GM21423 (cell line): ENCODE data around the gene TMEM131.
"Not testable (repeated sequence)": the region's sequence is repeated elsewhere in the genome, so short reads cannot be mapped to it uniquely, and the experiment has no call there.

ENCODE experiments used
- ATAC-seq: cut with Tn5 transposase; IDR thresholded peaks from one replicate; pipeline ENCODE4 v1.9.1; 2021; ENCODE audit warnings: mild to moderate bottlenecking, moderate library complexity; ENCODE audit not compliant: unreplicated experiment

TMEM131 gene, protein sequence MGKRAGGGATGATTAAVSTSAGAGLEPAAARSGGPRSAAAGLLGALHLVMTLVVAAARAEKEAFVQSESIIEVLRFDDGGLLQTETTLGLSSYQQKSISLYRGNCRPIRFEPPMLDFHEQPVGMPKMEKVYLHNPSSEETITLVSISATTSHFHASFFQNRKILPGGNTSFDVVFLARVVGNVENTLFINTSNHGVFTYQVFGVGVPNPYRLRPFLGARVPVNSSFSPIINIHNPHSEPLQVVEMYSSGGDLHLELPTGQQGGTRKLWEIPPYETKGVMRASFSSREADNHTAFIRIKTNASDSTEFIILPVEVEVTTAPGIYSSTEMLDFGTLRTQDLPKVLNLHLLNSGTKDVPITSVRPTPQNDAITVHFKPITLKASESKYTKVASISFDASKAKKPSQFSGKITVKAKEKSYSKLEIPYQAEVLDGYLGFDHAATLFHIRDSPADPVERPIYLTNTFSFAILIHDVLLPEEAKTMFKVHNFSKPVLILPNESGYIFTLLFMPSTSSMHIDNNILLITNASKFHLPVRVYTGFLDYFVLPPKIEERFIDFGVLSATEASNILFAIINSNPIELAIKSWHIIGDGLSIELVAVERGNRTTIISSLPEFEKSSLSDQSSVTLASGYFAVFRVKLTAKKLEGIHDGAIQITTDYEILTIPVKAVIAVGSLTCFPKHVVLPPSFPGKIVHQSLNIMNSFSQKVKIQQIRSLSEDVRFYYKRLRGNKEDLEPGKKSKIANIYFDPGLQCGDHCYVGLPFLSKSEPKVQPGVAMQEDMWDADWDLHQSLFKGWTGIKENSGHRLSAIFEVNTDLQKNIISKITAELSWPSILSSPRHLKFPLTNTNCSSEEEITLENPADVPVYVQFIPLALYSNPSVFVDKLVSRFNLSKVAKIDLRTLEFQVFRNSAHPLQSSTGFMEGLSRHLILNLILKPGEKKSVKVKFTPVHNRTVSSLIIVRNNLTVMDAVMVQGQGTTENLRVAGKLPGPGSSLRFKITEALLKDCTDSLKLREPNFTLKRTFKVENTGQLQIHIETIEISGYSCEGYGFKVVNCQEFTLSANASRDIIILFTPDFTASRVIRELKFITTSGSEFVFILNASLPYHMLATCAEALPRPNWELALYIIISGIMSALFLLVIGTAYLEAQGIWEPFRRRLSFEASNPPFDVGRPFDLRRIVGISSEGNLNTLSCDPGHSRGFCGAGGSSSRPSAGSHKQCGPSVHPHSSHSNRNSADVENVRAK (N-terminal part only)

DNA sequence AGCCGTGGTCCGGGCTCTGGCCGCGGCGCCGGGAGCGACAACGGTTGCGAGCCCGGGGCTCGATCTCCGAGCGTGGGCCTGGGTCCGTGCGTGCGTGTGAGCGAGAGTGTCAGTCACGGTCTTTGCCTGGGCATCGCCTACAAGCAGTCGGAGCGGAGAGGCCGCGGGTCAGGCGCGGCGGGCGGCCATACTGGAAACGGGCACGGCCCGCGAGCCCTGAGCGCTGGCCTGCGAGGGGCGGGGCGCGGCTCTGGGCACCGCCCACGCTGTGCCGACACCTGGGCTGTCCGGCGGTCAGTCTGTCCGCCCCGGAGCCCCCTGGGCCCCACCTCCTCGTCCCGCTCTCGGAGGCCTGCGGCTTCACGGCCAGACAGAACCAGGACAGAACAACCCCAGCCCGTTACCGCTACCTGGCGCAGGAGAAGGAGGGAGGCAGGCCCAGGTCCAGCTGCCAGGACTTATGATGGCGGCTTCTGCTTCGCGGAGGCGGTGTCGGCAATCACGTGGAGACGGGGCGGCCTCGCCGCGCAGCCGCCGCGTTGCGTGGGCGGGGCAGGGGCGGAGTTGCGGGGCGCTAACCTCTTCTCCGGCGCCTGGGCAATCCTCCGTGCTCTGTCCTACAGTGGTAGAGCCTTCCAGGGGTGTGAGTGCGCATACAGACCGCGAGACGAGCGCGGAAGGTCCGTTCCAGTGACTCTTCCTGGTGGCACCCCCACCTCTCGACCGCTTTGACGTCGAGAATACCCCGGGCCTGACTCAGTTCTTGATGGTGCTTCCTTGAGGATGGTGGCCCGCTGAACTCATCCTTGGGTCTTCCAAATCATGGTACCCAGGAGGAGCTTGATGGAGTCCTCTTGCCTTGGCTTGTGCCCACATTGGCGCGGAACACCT is at the start of gene TMEM131:
TMEM131 (minus strand) TSS at position 215 of the 891 bp plus-strand sequence. CDS start 286 bp downstream, outside the sequence.
- ATAC-seq = peak; percentile 71

DNA sequence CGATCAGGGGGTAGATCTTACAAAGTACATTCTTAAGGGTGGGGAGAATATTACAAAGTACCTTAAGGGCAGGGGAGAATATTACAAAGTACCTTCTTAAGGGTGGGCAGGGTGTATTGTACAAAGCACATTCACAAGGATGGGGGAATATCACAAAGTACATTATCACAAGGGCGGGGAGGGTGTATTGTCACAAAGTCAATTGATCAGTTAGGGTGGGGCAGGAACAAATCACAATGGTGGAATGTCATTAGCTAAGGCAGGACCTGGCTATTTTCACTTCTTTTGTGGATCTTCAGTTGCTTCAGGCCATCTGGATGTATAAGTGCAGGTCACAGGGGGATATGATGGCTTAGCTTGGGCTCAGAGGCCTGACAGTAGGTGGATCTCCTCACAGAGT is 49.0 kb upstream of the TMEM131 start:
- ATAC-seq = not testable (repeated sequence)

DNA sequence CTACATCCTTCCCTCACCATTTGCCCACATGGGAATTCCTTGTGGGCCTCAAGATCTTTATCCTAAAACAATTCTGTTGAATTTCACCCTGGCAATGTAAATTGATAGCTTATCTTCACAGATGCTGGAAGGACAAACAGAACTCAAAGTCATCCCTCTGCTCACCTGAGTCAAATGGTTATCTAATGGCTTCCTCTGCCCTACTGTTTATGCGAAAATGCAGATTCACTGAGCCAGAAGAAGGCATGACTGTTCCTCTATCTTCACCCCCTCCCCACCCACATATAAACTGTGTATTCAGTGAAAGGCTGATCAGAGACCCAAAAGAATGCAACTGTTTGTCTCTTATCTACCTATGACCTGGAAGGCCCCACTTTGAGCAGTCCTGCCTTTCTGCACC is 47.4 kb upstream of the TMEM131 start:
- no peak for ATAC-seq

DNA sequence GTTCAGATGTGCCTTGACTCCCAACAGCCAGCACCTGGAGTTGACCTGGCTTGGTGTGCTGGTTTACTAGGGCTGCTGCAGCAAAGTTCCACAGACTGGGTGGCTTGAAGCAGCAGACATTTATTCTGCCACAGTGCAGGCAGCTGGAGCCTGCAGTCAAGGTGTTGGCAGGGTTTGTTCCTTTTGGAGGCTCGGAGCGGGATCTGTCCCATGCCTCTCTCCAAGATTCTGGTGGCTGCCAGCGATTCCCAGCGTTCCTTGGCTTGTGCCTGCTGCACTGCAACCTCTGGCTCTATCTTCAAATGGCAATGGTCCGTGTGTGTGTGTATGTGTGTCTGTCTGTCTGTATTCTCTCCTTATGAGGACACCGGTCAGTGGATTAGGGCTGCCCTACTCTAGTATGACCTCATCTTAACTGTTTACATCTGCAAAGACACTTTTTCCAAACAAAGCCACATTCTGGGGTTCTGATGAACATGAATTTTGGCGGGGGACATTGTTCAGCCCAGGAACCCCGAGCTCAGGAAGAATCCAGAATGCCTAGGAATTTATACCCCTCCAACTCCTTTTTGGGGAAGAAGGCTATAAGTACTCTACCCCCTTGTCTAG is 44.7 kb upstream of the TMEM131 start:
- no peak for ATAC-seq

DNA sequence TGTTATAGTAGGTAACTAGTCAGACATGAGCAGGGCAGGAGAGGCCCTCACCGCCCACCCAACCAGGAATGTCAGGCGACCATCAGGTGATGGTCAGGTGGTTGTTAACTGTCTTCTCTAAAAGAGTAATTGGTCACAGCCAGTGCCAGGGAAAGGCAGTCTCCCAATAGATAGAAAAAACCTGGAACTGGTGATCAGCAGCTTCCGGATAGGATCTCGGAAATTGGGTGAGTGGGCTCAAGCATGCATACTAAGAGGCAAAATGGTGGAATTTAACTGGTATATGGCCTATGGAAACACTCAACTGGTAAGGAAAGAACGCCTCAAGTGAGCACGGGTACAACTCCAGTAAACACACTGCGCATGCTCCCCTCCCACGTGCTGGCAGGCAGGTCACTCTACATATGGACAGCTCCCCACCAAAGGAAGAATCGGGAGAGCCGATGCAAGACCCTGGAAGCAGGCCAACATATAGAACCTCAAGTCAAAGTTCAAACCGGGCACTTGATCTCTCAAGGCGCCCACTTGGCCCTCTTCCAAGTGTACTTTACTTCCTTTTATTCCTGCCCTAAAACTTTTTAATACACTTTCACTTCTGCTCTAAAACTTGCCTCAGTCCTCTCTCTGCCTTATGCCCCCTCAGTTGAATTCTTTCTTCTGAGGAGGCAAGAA is 43.5 kb upstream of the TMEM131 start:
- no peak for ATAC-seq

DNA sequence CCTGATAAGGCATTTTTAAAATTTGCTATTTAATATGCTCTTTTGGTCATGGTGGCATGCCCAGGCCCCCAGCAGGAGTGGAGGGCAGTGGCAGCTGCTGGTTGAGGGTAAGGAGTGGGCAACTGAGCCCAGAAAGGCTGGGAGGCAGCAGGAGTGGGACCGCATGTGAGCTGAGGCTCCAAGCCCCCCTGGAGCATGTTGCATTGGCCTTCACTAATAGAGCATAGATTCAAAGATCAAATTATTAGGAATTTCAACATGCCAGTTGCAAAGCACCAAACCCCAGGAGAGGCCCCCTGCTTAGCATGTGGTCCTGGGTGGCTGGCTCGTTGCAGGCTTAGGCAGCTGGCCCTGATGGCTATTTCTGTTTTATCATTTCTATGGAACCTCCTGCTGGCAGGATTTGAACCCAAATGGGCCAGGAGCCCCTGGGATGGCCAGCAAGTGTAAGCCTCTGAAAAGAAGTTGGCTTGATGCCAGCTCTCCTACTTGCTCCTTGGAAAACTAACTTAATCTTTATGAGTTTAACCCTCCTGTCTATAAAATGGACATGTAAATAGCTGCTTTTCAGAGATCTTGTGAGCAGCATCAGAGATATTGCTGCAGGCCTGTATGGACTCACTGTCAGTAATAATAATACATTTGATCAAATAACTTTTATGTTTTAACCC is 42.1 kb upstream of the TMEM131 start:
- no peak for ATAC-seq

DNA sequence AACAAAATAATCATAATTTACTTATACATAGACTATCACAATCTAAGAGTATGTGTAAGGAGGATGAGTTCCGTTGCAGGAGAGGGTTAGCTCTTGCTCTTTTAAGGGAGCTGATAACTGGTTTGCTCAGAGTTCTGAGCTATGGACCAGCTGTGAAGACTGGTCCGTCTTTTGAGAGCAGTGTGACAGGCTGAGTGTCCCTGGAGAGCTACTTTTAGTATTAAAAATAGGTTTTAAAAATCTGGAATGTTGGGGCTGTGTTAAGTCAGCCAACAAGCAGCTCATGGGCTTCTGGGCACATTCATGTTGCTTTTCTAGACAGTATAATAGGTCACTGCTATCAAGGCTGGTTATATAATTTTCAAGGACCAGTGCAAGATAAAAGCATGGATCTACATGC is 41.5 kb upstream of the TMEM131 start:
- ATAC-seq = no peak

DNA sequence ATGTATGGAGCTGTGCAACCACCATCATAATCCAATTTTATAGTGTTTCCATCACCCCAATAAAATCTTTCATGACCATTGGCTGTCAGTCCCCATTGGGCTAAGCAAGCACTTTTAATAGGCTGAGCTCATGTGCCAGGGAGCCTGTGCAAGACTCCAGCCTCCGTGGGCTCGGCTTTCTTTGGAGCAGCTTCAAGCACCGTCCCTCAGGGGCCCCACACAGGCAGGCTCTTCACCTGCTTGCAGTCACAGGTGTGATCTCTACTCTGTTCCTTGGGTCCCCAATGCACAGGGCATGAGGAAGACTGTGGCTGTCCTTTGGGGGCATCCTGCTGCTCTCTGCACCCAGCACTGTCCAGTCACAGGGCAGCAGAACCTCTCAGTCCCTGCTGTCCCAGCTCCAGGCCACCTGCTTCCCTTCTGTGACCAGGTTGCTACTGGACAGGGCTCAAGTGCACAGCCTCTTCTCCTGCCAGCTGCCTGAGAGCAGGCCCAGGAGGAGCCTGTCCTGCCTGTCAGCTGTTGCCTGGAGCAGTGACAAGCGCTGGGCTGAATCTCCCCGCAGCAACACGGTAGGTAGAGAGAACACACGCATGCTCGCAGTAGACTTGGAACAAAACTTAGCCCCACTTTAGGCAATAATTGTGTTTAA is 40.7 kb upstream of the TMEM131 start:
- ATAC-seq = no peak

DNA sequence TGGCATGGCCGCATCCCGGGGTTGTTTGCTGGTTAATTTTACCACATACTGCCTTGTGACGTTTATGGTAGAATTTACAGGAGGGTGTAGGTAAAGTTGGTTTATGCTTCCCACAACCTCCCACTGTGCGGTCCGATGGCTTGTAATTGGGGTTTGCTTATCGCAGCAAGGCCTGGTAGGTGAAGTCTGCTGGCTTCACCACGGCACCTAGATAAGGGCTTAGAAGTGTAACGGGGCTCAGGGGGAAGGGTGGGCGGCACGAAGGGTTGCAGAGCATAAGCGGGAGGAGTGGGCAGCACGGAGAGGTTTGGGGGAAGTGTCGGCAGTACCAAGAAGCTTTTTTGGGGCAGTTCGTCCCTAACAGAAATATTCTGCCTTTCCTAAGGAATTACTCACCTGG is 39.0 kb upstream of the TMEM131 start:
- no peak for ATAC-seq

DNA sequence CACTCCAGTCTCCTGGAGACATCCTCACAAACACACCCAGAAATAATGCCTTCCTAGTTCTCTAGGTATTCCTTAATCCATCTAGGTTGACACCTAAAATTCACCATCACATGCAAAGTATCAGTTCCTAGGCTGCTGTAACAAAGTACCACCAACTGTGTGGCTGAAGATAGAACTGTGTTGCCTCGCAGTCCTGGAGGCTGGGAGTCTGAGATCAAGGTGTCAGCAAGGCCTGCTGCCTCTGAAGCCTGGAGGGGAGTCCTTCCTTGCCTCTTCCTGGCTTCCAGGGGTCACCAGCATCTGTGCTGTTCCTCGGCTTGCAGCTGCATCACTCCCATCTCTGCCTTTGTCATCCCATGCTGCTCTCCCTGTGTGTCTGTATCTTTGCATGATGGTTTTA is 36.3 kb upstream of the TMEM131 start:
- no peak for ATAC-seq

DNA sequence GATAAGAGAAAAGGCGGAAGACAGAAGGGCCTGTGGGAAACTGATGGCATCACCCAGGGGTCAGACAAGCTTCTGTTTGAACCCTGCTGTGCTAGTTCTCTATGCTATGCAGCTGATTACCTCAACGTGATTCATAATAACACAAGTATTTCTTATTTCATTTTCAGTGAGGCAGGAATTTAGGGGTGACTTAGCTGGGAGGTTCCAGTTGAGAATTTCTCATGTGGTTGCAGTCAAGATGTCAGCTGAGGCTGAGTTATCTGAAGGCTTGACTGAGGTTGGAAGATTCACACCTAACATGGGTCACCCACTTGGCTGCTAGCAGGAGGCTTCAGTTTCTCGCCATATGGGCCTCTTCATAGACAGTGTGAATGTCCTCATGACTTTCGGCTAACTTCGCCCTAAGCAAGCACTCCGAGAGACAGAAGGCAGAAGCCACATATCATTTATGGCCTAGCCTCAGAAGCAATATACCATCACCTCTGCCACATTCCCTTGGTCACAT is 34.0 kb upstream of the TMEM131 start:
- ATAC-seq = no peak

DNA sequence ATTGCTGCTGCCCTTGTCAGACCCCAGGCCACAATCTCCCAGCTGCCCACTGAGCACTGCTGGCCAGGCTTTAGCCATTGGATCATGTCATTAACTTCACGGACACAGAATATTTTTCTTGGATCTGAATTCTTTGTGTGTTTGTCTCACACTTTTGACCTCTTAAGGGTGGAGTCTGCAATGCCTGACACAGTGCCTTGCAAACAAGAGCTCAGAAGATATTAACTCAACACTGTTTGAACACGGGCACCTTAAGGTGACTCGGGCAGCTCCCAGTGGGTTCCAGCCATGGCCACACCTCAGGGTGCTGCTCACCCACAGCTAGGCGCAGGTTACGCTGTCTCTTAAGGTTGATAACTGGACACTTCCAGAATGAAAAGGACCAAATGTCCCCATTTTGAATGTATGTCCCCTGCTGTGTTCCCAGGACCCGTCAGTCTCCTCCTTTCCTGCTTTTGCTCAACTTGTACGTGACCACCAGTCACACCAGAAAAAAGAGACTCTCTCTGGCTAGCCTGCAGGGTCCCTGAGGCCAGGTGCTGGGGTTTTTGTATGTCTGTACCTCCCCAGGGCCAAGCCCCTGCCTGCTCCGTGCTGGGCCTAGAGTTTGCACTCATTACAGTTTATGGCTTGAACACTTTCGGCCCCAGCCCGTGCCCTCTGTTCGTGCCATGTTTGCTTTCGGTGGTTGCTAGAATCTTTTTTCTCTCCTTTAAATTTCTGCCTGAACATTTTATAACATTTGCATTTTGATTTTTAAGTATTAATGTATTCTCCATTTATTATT is 33.4 kb upstream of the TMEM131 start:
- no peak for ATAC-seq

DNA sequence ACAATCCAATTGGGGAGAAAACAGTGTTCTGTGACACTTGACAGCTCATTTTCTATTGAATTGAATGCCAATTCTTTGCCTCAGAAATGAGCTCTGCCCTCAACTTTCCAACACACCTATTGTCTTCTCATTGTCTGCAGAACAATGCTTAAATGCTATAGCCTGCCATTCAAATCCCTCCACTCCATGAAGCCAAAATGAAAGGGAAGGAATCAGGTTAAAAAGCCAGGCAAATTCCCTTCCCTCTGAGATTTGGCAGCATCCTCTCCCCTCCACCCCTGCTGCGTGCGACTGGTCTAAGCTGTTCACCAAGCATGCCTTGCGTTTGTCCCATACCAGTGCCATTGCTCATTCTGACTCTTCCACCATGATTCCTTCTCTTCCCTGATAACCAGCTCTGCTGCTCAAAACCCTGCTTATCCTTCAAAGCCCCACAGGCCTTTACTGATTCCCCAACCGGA is 32.4 kb upstream of the TMEM131 start:
- ATAC-seq = no peak

DNA sequence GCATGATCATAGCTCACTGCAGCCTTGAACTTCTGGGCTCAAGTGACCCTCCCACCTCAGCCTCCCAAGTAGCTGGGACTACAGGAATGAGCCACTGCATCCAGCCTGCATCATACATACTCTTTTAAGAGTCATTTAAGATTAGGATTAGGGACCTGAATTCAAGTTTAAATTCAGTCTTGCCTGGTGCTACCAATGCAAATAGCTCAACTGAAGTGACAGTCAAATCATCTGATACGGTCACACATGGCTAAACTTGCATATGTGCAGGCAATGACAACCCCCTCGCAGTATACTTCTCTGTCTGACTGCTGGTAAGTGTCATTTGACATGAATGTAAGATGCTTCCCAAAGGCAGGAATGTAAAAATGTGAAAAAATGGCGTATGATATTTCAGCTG is 31.8 kb upstream of the TMEM131 start:
- peak; percentile 38 for ATAC-seq

DNA sequence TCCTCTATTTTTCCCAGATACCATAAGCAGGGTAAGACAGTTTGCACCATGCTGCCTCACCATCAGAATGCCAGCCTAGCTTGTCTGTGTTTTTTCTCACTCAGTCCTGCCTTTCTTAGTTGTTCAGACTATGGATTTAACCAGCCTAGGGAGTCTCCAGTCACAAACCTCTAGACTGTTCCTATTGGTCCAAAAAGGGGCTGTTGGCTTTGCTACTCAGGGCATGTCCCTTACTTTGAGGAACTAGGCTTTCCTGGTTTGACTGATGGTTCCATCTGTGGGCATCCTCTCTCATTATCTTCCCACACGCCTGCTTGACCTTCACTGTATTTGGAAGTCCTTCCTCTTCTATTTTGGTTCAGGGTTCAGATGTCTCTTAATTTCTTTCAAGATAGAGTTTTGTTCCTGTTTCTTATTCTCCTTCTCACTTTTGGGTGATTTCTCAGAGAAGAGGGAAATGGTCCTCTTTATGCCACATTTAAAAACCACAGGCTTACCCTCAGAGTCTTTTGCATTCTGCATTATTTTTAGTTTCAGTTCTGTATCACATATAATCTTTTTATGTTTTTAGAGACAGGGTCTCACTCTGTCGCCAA is 31.3 kb upstream of the TMEM131 start:
- peak; percentile 84 for ATAC-seq

DNA sequence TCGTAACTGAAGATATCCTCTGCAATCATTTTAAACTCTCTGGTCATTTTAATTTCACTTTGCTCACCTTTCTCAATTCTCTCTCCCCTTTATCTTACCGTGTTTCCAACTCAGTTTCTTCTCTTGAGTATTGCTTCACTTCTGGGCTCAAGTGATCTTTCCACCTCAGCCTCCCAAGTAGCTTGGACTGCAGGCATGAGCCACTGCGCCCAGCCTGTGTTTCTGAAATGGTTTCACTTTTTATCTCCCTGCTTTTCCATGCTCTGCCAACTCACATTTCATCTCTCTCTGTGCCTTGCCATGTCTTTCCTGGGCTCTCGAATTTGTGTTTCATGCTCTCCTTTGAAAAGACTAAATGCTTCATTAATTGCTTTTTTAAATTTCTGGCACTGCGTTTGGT is 30.5 kb upstream of the TMEM131 start:
- no peak for ATAC-seq
